Mammary epithelial cell (primary cell): Measurements from ENCODE around the gene MICA.

Experiments
- EZH2 ChIP-seq: IDR thresholded peaks from 2 replicates; pipeline ENCODE4 v1.6.1; 2012; ENCODE audit warnings: low read length, inconsistent platforms, borderline replicate concordance
- TF ChIP-seq, protein P1 (sequence below), 2 donors: IDR thresholded peaks in 1 of 2; conservative IDR thresholded peaks in 1 of 2; 2 replicates each; pipeline ENCODE4 v1.5.1; 2011 to 2012; ENCODE audit warnings: inconsistent platforms in 2 of 2, low read length in 2 of 2, mild to moderate bottlenecking in 2 of 2, control low read depth in 1 of 2, low read depth in 1 of 2; ENCODE audit not compliant: insufficient read depth in 1 of 2; ENCODE audit errors: extremely low read depth in 1 of 2

DNA sequence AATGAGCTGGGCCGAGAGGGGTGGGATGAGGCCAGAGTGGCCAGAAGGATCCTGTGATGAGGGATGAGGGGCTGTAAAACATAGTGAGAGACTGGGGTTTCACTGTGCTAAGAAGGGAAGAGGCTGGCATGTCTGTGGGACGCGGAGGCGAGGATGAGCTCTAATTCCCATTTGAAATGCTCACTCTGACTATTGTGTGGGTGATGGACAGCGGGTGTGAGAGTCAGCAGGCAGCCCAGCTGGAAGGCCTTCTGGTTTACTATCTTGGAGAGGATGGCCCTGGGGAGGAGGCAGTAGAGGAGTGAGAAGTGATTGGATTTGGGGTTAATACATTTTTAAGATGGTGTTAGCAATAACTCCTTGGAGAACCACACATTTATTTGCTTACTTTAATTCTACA is 9.5 kb upstream of the MICA start:
- TF ChIP-seq, protein P1, sequence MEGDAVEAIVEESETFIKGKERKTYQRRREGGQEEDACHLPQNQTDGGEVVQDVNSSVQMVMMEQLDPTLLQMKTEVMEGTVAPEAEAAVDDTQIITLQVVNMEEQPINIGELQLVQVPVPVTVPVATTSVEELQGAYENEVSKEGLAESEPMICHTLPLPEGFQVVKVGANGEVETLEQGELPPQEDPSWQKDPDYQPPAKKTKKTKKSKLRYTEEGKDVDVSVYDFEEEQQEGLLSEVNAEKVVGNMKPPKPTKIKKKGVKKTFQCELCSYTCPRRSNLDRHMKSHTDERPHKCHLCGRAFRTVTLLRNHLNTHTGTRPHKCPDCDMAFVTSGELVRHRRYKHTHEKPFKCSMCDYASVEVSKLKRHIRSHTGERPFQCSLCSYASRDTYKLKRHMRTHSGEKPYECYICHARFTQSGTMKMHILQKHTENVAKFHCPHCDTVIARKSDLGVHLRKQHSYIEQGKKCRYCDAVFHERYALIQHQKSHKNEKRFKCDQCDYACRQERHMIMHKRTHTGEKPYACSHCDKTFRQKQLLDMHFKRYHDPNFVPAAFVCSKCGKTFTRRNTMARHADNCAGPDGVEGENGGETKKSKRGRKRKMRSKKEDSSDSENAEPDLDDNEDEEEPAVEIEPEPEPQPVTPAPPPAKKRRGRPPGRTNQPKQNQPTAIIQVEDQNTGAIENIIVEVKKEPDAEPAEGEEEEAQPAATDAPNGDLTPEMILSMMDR (conservative IDR thresholded peaks at IDR 0.05 in 1 of 2, IDR thresholded peaks at IDR 0.05 in 1 of 2; ENCODE audit: extremely low read depth in 1 of 2, insufficient read depth in 1 of 2, low read depth in 1 of 2, low read length in 2 of 2) = no peak
- no peak for TF ChIP-seq EZH2
